Panc1 (cell line): ENCODE data around the gene PTTG2. TPM values are rescaled to one million over a fixed set of nuclear protein-coding genes. Genes with fewer than 3 reads are reported as not detected.

Experiments
- ATAC-seq: fragments of 200-7000 bp; cut with Tn5 transposase; 2 replicates; pipeline ENCODE4 v1.9.1; 2020; ENCODE audit warnings: mild to moderate bottlenecking, moderate library complexity
- BruUV-seq: library from RNA; stranded (reverse); fragments of 400-500 nt; replicated peaks from 2 replicates; lab custom pipeline; 2021; lab: Mats Ljungman, UMichigan
- CTCF ChIA-PET: fragments of 300-600 bp; sonication (Branson Sonifier 250); formaldehyde crosslinking; loops from one replicate; lab custom pipeline; 2022; ENCODE audit warnings: antibody characterized with exemption; lab: Charles Lee
- POLR2A ChIA-PET: fragments of 300-600 bp; sonication (Branson Sonifier 250); formaldehyde crosslinking; loops from one replicate; lab custom pipeline; 2022; ENCODE audit warnings: antibody characterized with exemption; lab: Charles Lee
- DNase-seq: peaks from one replicate; pipeline ENCODE4 v3.0.0-alpha.2; 2010; ENCODE audit warnings: low read depth, low spot score
- H3K27ac ChIP-seq: 2 replicates; pipeline ENCODE4 v1.5.1; 2011; ENCODE audit warnings: mild to moderate bottlenecking, low read length, inconsistent platforms
- H3K27me3 ChIP-seq: fragments of 200-500 bp; sonication (Bioruptor generic); 2 replicates; pipeline ENCODE4 v1.6.0; 2014; ENCODE audit warnings: low read length, inconsistent platforms; ENCODE audit not compliant: control insufficient read depth, insufficient read depth
- H3K36me3 ChIP-seq: fragments of 200-500 bp; sonication (Bioruptor generic); 2 replicates; pipeline ENCODE4 v1.5.1; 2014; ENCODE audit warnings: inconsistent platforms, mild to moderate bottlenecking, low read length, moderate library complexity; ENCODE audit not compliant: control insufficient read depth, insufficient read depth
- H3K4me1 ChIP-seq: 2 replicates; pipeline ENCODE4 v1.5.1; 2011; ENCODE audit warnings: inconsistent platforms, mild to moderate bottlenecking, low read length, moderate library complexity; ENCODE audit not compliant: control insufficient read depth, insufficient read depth
- H3K4me3 ChIP-seq, 2 experiments: 2 replicates each; pipeline ENCODE4 v1.5.1; 2011 to 2012; ENCODE audit warnings: low read depth in 2 of 2, low read length in 2 of 2, mild to moderate bottlenecking in 2 of 2, inconsistent platforms in 1 of 2, moderate library complexity in 1 of 2
- H3K9me3 ChIP-seq: fragments of 200-500 bp; sonication (Bioruptor generic); 2 replicates; pipeline ENCODE4 v1.5.1; 2014; ENCODE audit warnings: low read depth, mild to moderate bottlenecking, inconsistent platforms, low read length, moderate library complexity; ENCODE audit not compliant: control insufficient read depth, insufficient read depth
- CTCF ChIP-seq: fragments of 450-650 bp; IDR thresholded peaks from 2 replicates; pipeline ENCODE4 v1.5.1; 2017; ENCODE audit warnings: mild to moderate bottlenecking
- POLR2AphosphoS5 ChIP-seq: IDR thresholded peaks from 2 replicates; pipeline ENCODE4 v1.6.1; 2012; ENCODE audit warnings: mild to moderate bottlenecking, low read depth, low read length, moderate library complexity
- REST ChIP-seq, 2 experiments: IDR thresholded peaks; 2 replicates each; pipeline ENCODE4 v1.6.1; 2011 to 2012; ENCODE audit warnings: low read depth in 2 of 2, control low read depth in 1 of 2, low read length in 1 of 2, mild to moderate bottlenecking in 1 of 2, moderate library complexity in 1 of 2; ENCODE audit not compliant: insufficient read depth in 1 of 2
- SIN3A ChIP-seq: IDR thresholded peaks from 2 replicates; pipeline ENCODE4 v1.6.1; 2012; ENCODE audit warnings: low read depth, mild to moderate bottlenecking, low read length, moderate library complexity, borderline replicate concordance; ENCODE audit not compliant: insufficient read depth
- TCF7L2 ChIP-seq: IDR thresholded peaks from 2 replicates; pipeline ENCODE4 v1.6.1; 2011; ENCODE audit warnings: mild to moderate bottlenecking, low read depth, low read length, inconsistent platforms
- in situ Hi-C: cut with HindIII; loops from 2 replicates; pipeline ENCODE4 v1.10.0; 2016; ENCODE audit warnings: low sequenced_read_pairs, low pct_unique_long_range_greater_than_20kb
- intact Hi-C: fragments of 100-400 bp; cut with micrococcal nuclease; formaldehyde crosslinking; loops from one replicate; pipeline ENCODE4 v1.10.0; 2022; ENCODE audit not compliant: unreplicated experiment
- total RNA-seq: library from RNA; stranded (reverse); gene quantifications from one replicate; pipeline ENCODE4 v1.2.1, GENCODE V29; 2021; ENCODE audit not compliant: unreplicated experiment

PTTG2 gene
- total RNA-seq, 1 experiment from 2014 or later, result not detected

- ChIA-PET CTCF (no interaction called here), POLR2A (interaction anchor here (0.6 kb wide), 1 partner anchor 23 kb away, joined by 7 read pairs; no protein-coding TSS in a partner anchor)
- intact Hi-C loops, result no loop called here
- TF ChIP-seq REST (IDR thresholded peaks at IDR 0.05; ENCODE audit: insufficient read depth in 1 of 2, low read depth in 2 of 2, low read length in 1 of 2) (no peak), POLR2AphosphoS5 (no peak), SIN3A (no peak), TCF7L2 (no peak), CTCF (no peak)
- BruUV-seq, result no TSS peak
- Histone ChIP-seq H3K4me1 (peaks cover 14% of the 10 kb centered on the region), H3K4me3 (no peak overlapping the region), H3K27ac (no peak overlapping the region), H3K36me3 (no peaks in the 10 kb centered on the region), H3K9me3 (no peaks in the 10 kb centered on the region), H3K27me3 (no peaks in the 10 kb centered on the region)
- ATAC-seq (no peak), DNase-seq (no peak)
- in situ Hi-C loops, result no loop called here
Measured at GRCh38 chr4:37983951-37984350, 23.8 kb downstream of the PTTG2 start.

GRCh38 chr4:37985730-37986275, 25.6 kb downstream of the PTTG2 start:
- Histone ChIP-seq H3K27me3 (no peaks in the 10 kb centered on the region), H3K4me1 (peaks cover 14% of the 10 kb centered on the region), H3K9me3 (no peaks in the 10 kb centered on the region), H3K4me3 (no peak overlapping the region), H3K27ac (no peak overlapping the region), H3K36me3 (no peaks in the 10 kb centered on the region)
- no TSS peak for BruUV-seq
- DNase-seq (no peak), ATAC-seq (no peak)
- in situ Hi-C loops (no loop called here), intact Hi-C loops (no loop called here)
- TF ChIP-seq SIN3A (no peak), REST (IDR thresholded peaks at IDR 0.05; ENCODE audit: insufficient read depth in 1 of 2, low read depth in 2 of 2, low read length in 1 of 2) (no peak), POLR2AphosphoS5 (no peak), TCF7L2 (no peak), CTCF (no peak)
- ChIA-PET POLR2A (no interaction called here), CTCF (no interaction called here)
